Measurements from ENCODE around the gene TTC29.

The TTC29 gene

GRCh38 chr4:146945556-146946374, at the start of gene TTC29:
TTC29 (minus strand) TSS chr4:146945864; CDS start chr4:146939895, 5,969 bp downstream.
- DNase-seq: peak; percentile 82

- DNase-seq: no peak
These were observed 36.0 kb upstream of the TTC29 start for GRCh38 chr4:146981651-146982050.

GRCh38 chr4:146978641-146979040, 33.0 kb upstream of the TTC29 start:
- DNase-seq: no peak

DNA sequence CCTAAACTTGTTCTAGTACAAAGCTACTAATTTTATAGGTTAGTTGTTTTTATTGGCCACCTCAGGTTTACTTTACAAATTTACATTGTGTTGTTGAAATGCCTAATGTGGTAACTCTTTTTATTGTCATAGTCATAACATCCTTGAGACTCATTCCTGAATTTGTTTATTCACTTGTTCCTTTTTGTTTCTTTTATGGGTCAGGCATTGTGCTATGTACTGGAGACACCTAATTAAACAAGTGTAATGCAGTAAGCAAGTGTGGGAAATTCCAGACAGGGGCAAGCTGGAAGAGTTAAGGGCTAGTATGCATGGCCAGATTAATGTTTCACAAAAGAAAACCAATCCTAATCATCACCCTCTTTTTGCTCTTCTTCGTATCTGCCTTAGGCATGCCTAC, 30.5 kb upstream of the TTC29 start:
- no peak for DNase-seq

DNA sequence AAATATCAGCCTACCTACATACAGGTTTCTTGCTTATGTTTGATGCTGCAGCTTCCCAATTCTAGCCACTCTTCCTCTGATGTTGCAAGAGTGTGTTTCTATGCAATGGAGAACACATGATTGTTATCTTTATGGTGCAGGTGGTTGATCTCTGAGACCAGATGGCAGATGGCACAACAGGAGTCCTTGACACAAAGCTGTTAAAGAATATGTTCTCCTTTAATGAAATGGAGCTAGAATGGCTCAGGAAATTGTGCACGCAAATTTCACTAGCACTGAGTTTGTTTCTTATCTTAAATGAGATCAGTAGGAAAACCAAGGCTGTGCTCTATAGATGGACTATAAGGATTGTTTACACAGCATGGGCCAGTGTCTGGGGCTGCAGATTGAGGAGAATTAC, 29.9 kb upstream of the TTC29 start:
- peak; percentile 35 for DNase-seq

DNA sequence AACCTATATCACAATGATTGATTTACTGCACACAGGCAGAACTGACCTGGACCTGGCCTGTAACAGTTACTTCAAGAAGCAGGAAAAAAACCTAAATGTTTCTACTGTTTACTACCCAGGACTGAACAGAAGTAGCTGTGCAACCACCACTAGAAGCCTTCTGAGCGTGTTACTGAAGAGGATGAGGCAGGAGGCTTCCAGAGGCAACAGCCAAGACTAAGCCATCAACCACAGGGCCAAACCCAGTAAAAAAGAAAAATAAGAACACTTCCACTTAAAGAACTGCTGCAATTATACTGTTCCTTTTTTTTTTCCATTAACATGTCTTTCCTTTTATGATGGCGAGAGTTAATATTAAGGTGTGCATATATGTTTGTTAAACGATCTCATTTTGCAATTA, 29.4 kb upstream of the TTC29 start:
- DNase-seq: no peak

DNA sequence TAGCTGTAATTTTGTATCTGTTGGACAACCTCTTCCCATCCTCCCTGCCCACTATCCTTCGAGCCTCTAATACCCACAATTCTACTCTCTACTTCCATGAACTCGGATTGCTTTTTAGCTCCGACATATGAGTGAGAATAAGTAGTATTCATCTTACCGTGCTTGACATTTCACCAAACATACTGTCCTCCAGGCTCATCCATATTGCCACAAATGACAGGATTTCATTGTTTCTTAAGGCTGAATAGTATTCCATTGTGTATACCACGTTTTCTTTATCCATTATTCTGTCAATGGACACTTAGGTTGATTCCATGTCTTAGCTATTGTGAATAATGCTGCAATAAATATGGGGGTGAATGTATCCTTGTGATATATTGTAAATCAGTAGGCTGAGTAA, 26.4 kb upstream of the TTC29 start:
- no peak for DNase-seq

- DNase-seq: no peak
These were observed 23.5 kb upstream of the TTC29 start for GRCh38 chr4:146969126-146969525.

DNA sequence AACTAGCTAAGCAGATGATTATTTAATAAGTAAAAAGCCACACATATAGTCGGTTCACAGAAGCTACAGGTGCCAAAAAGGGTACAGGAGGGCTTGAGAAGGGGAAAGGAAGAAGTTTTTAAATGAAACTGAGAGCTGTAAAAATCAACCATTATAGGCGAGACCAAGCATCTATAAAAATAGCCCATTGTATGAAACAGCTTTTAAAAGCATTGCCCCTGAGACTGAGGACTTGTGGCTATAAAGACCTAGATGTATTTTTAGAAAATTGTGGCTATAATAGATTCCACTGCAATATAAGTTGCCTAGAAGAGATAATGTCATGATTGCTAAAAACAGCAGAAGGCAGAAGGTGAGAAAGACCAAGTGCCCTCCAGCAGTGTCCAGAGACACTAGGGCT, 15.0 kb upstream of the TTC29 start:
- DNase-seq: no peak

- no peak for DNase-seq
These were observed 14.0 kb upstream of the TTC29 start for GRCh38 chr4:146959692-146960091.

- no peak for DNase-seq
These were observed 11.6 kb upstream of the TTC29 start for GRCh38 chr4:146957237-146957636.

GRCh38 chr4:146952896-146953295, 7.2 kb upstream of the TTC29 start:
- DNase-seq: no peak

- DNase-seq: no peak
These were observed 3.9 kb upstream of the TTC29 start for GRCh38 chr4:146949559-146949958.

DNA sequence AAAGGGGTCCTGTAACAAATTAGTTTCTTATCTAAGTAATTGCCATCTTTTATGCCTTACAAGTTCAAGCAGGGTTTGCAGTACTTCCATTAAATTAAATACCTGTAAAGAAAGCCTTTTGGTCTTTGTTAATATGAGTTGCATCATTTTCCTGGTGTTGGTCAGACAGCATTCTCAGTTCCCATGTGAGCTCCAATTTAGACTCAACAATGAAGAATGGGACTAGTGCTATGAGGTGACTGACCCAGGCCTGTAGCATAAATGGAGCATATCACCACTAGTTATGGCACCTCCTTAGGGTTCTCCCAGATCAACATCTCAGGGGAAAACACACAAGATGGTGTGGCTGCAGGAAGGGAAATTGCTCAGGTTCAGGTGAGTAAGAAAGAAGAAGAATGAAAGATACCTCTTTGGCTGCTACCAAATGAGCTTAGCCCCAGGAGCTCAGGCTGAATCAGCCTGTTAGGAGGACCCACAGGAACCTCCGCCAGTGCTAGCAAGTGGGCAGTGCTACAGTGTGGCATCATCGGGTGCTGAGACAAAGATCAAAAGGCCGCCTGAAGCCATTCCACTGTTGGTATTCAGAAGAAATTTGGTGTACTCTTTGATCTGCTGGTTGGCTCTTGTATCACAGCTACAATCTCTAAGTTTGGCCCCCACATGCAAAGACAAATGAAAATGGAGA, 1.8 kb downstream of the TTC29 start:
- DNase-seq: no peak

GRCh38 chr4:146932116-146932515, 13.5 kb downstream of the TTC29 start:
- no peak for DNase-seq

DNA sequence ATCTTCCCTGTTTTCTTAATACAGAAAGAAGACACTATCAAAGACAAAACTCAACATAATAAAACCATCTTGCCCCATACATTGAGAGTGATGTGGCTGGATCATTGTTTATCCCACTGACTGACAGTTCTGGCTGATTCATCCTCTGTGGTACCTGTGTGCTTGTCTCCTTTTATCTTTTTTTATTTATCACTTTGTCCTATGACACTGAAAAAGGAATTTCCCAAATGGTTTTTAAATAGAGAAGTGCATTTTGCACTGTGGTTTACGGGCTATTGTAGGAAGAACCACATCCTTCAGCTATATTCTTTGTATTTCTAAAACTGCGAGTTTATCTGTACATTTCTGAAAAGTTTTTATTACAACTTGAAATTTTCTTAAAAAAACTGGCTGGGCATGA, 15.0 kb downstream of the TTC29 start:
- no peak for DNase-seq

DNA sequence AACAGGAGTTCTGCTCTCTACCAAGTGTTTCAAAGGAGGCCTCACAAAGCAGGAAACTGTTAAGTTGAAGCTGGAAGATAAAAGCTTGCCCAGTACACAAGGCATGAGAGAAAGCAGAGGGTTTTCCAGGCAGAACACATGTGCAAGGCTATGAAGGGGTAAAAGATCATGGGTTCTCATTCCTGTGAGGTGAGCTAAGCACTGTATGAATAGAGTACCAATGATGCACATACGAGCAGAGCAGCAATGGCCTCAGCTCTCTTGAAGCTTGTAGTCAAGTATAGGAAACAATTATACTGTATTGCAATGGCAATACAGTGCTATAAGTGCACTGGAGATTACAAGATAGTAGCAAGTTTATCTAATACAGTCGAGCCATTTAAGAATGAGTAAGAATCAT, 18.0 kb downstream of the TTC29 start:
- no peak for DNase-seq

GRCh38 chr4:146916479-146917076, 29.1 kb downstream of the TTC29 start:
- peak; percentile 19 for DNase-seq

DNA sequence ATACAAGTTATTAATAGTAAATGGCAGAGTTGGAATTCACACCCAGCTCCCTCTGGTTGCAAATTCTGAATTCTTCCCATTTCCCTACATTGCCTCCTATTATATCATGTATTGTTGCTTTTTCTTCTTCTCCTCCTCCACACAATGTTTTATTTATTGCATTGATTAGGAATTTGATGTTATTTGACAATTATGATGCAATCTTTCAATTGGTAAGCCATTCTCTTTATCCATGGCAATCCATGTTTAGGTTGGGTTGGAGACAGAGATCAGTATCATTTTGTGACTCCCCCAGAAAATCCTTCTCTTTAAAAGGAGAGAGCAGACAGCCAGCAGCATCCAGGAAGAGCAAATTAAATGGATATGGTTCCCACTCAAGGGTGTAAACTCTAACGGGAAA, 30.5 kb downstream of the TTC29 start:
- no peak for DNase-seq

DNA sequence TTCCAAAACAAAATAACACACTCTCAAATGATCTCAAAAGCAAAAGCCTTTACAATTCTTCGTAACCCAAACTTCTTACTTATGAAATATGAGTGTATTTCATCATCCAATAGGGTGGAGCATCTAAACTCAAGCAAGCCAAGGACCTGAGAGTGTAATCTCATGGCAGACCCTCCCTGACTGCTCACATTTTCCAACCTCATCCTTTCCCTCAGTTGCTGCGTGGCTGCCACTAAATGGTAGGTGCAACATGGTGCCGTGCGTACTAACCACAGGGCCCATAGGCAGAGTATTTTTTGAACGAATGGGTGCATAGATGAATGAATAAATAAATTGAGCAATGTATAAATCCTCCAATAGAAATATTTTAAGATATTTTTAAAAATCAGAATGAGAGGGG, 45.4 kb downstream of the TTC29 start:
- DNase-seq: no peak

DNA sequence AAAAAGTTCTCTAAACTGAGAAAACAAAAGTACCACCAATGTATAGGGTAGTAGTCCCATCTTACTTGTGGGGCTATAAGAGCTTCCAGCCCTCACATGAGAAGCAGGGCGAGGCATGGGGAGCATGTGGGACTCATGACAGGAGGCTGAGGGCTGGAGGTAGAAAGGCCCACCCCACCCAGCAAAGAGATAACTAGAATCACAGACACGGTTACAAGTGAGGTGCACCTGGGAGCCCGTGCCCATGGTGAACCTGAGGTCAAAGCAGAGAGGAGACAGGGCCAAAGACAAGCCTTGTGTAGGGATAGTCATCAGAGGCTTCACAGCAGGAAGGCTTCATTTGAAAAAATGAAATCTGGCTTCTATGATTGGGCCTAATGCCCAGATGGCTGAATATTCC, 55.4 kb downstream of the TTC29 start:
- no peak for DNase-seq

GRCh38 chr4:146883070-146883469, 62.6 kb downstream of the TTC29 start:
- DNase-seq: no peak

DNA sequence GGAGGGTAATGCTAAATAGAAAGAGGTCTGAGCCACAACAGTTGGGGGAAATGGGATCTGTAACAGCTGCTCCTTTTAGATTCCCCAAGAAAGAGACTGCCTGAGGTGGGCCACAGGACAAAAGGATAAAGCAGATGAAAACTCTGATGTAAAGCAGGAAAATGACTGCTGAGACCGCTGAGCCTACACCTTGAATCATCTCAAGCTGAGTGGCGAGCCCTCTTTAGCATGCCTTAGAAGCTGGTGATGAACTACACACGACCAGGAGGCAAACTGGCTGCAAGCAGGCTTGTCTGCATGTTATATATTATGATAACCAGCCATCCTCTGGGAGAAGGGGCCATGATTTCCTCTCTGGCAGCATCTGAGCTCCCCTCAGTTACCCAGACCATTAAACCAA, 88.4 kb downstream of the TTC29 start:
- no peak for DNase-seq

- no peak for DNase-seq
These were observed 89.9 kb downstream of the TTC29 start for GRCh38 chr4:146855761-146856160.

All from SHP77 treated with DMSO at 0.1 percent for 48 hours (cell line).